Trophoblast cell (in vitro differentiated cells and primary cell): ENCODE data around the gene RBM47.

ENCODE experiments used
- DNase-seq, 2 donors: peaks; one replicate each; pipeline ENCODE4 v3.0.0-alpha.2; 2016
- H2AFZ ChIP-seq: 2 replicates; pipeline ENCODE4 v1.6.1; 2013; ENCODE audit warnings: low read length, moderate library complexity, mild to moderate bottlenecking; ENCODE audit not compliant: insufficient read depth, poor library complexity
- H2AK5ac ChIP-seq: 2 replicates; pipeline ENCODE4 v1.6.1; 2013; ENCODE audit warnings: mild to moderate bottlenecking, low read length
- H2BK120ac ChIP-seq: 2 replicates; pipeline ENCODE4 v1.6.1; 2013; ENCODE audit warnings: low read length, mild to moderate bottlenecking, moderate library complexity; ENCODE audit not compliant: insufficient read depth, poor library complexity
- H2BK12ac ChIP-seq: 2 replicates; pipeline ENCODE4 v1.6.1; 2013; ENCODE audit warnings: mild to moderate bottlenecking, low read length, moderate library complexity
- H2BK5ac ChIP-seq: 2 replicates; pipeline ENCODE4 v1.6.1; 2013; ENCODE audit warnings: low read length, low read depth, moderate library complexity, mild to moderate bottlenecking; ENCODE audit not compliant: poor library complexity
- H3K14ac ChIP-seq: 2 replicates; pipeline ENCODE4 v1.6.1; 2013; ENCODE audit warnings: mild to moderate bottlenecking, low read length
- H3K18ac ChIP-seq: 2 replicates; pipeline ENCODE4 v1.6.1; 2013; ENCODE audit warnings: mild to moderate bottlenecking, low read length
- H3K23ac ChIP-seq: 2 replicates; pipeline ENCODE4 v1.6.1; 2013; ENCODE audit warnings: low read length
- H3K27ac ChIP-seq: 2 replicates; pipeline ENCODE4 v1.5.1; 2013; ENCODE audit warnings: low read depth, mild to moderate bottlenecking, inconsistent platforms, low read length, moderate library complexity
- H3K27me3 ChIP-seq: 2 replicates; pipeline ENCODE4 v1.6.1; 2013; ENCODE audit warnings: inconsistent platforms, mild to moderate bottlenecking, low read length, moderate library complexity; ENCODE audit not compliant: insufficient read depth
- H3K36me3 ChIP-seq, 2 experiments: 1 replicate in 1 of 2; 2 replicates in 1 of 2; pipeline ENCODE4 v1.6.1; 2013; ENCODE audit warnings: low read length in 2 of 2, mild to moderate bottlenecking in 2 of 2, moderate library complexity in 1 of 2; ENCODE audit not compliant: insufficient read depth in 2 of 2, control insufficient read depth in 1 of 2
- H3K4ac ChIP-seq: 2 replicates; pipeline ENCODE4 v1.6.1; 2013; ENCODE audit warnings: low read depth, mild to moderate bottlenecking, low read length, moderate library complexity
- H3K4me1 ChIP-seq, 2 experiments: 1 replicate in 1 of 2; 2 replicates in 1 of 2; pipeline ENCODE4 v1.6.1; 2013; ENCODE audit warnings: low read length in 2 of 2, mild to moderate bottlenecking in 2 of 2, moderate library complexity in 1 of 2; ENCODE audit not compliant: insufficient read depth in 2 of 2, control insufficient read depth in 1 of 2
- H3K4me2 ChIP-seq: 2 replicates; pipeline ENCODE4 v1.6.1; 2013; ENCODE audit warnings: inconsistent platforms, mild to moderate bottlenecking, low read length, moderate library complexity
- H3K4me3 ChIP-seq: 2 replicates; pipeline ENCODE4 v1.5.1; 2013; ENCODE audit warnings: mild to moderate bottlenecking, low read depth, low read length, inconsistent platforms
- H3K79me1 ChIP-seq: one replicate; pipeline ENCODE4 v1.6.1; 2013; ENCODE audit warnings: low read length
- H3K79me2 ChIP-seq: 2 replicates; pipeline ENCODE4 v1.6.1; 2013; ENCODE audit warnings: low read length, mild to moderate bottlenecking; ENCODE audit not compliant: control insufficient read depth, insufficient read depth, poor library complexity
- H3K9ac ChIP-seq: 2 replicates; pipeline ENCODE4 v1.6.1; 2013; ENCODE audit warnings: mild to moderate bottlenecking, low read length
- H3K9me3 ChIP-seq: 2 replicates; pipeline ENCODE4 v1.6.1; 2013; ENCODE audit warnings: low read depth, mild to moderate bottlenecking, control low read depth, inconsistent platforms, low read length; ENCODE audit not compliant: insufficient read depth
- H4K12ac ChIP-seq: 2 replicates; pipeline ENCODE4 v1.6.1; 2013; ENCODE audit warnings: low read depth, mild to moderate bottlenecking, low read length, moderate library complexity
- H4K8ac ChIP-seq: 2 replicates; pipeline ENCODE4 v1.6.1; 2013; ENCODE audit warnings: low read depth, mild to moderate bottlenecking, low read length, moderate library complexity
- H4K91ac ChIP-seq: one replicate; pipeline ENCODE4 v1.6.1; 2013; ENCODE audit warnings: low read depth, mild to moderate bottlenecking, low read length, moderate library complexity
- WGBS: extraction: QIAGEN DNeasy Blood & Tissue Kit; methylation state at CpG from one replicate; pipeline ENCODE4 v1.1.7; 2013; ENCODE audit warnings: missing lambda C conversion rate; ENCODE audit not compliant: insufficient read length, insufficient coverage; ENCODE audit errors: extremely low coverage; 5-methylcytosine and 5-hydroxymethylcytosine counted together

RBM47 gene

GRCh38 chr4:40586034-40586433 is 43.6 kb downstream of the RBM47 start:
- H2BK12ac ChIP-seq = no peak overlapping the region
- no peak overlapping the region for H3K4me3 ChIP-seq
- no peak overlapping the region for H2AK5ac ChIP-seq
- no CpG with 5 or more reads among the region's 2 CpGs for WGBS
- H3K14ac ChIP-seq = no peak overlapping the region
- no peak overlapping the region for H2AFZ ChIP-seq
- no peak overlapping the region for H4K12ac ChIP-seq
- H4K8ac ChIP-seq = no peak overlapping the region
- peaks cover 21 to 38% of the 10 kb centered on the region in 2 experiments for H3K4me1 ChIP-seq
- no peaks in the 10 kb centered on the region for H3K36me3 ChIP-seq
- H3K23ac ChIP-seq = no peak overlapping the region
- peak in 1 of 2 donors; percentile 60 for DNase-seq
- H2BK120ac ChIP-seq = no peak overlapping the region
- H3K79me1 ChIP-seq = peaks cover 17% of the 10 kb centered on the region
- no peak overlapping the region for H3K4me2 ChIP-seq
- no peak overlapping the region for H3K18ac ChIP-seq
- no peaks in the 10 kb centered on the region for H3K9me3 ChIP-seq
- H3K27me3 ChIP-seq = no peaks in the 10 kb centered on the region
- H3K4ac ChIP-seq = peak overlapping the region; percentile 24
- H3K79me2 ChIP-seq = peaks cover 4% of the 10 kb centered on the region
- H2BK5ac ChIP-seq = no peak overlapping the region
- H3K27ac ChIP-seq = no peak overlapping the region
- H4K91ac ChIP-seq = no peak overlapping the region
- no peak overlapping the region for H3K9ac ChIP-seq

DNA sequence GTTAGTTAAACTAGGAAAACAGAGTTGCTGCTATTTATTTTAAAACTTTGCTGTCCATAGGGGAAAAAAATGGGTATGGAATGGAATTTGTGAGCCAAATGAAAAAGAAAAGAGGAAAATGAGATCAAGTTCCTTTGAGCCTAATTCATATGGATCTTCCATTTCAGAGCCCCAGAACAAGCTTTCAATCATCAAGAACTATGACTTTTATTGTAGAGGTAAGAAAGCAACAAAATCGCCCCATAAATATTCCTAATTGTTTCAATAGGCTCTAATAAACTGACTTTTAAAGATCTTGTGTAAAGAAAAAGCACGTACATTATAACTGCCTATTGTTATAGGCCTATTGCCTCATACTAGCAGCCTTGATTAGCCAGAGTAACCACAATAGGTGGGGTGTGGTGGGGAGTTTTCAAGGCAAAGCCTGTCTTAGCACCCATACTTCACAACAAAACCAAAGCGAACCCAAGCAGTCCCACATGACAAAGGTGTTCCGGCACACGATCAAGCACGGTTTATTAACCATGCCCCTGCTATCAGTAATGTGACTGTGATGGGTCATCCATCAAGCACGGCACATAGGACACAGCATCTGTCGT is 44.4 kb downstream of the RBM47 start:
- Histone ChIP-seq H4K8ac (no peak overlapping the region), H2BK5ac (no peak overlapping the region), H3K4me1 (peaks cover 24 to 44% of the 10 kb centered on the region in 2 experiments), H3K4ac (no peak overlapping the region), H2AK5ac (no peak overlapping the region), H3K4me3 (no peak overlapping the region), H4K12ac (no peak overlapping the region), H3K27ac (no peak overlapping the region), H2AFZ (no peak overlapping the region), H3K36me3 (no peaks in the 10 kb centered on the region), H4K91ac (no peak overlapping the region), H3K18ac (no peak overlapping the region), H3K79me2 (peaks cover 4% of the 10 kb centered on the region), H2BK12ac (peak overlapping the region; percentile 0), H2BK120ac (no peak overlapping the region), H3K9ac (no peak overlapping the region), H3K9me3 (no peaks in the 10 kb centered on the region), H3K79me1 (peaks cover 24% of the 10 kb centered on the region), H3K23ac (no peak overlapping the region), H3K14ac (no peak overlapping the region), H3K4me2 (no peak overlapping the region), H3K27me3 (no peaks in the 10 kb centered on the region)
- no peak for DNase-seq
- no CpG with 5 or more reads among the region's 8 CpGs for WGBS

GRCh38 chr4:40584517-40585141 is 45.0 kb downstream of the RBM47 start:
- H2AFZ ChIP-seq = no peak overlapping the region
- H4K12ac ChIP-seq = no peak overlapping the region
- H3K4me1 ChIP-seq = peaks cover 24 to 44% of the 10 kb centered on the region in 2 experiments

DNA sequence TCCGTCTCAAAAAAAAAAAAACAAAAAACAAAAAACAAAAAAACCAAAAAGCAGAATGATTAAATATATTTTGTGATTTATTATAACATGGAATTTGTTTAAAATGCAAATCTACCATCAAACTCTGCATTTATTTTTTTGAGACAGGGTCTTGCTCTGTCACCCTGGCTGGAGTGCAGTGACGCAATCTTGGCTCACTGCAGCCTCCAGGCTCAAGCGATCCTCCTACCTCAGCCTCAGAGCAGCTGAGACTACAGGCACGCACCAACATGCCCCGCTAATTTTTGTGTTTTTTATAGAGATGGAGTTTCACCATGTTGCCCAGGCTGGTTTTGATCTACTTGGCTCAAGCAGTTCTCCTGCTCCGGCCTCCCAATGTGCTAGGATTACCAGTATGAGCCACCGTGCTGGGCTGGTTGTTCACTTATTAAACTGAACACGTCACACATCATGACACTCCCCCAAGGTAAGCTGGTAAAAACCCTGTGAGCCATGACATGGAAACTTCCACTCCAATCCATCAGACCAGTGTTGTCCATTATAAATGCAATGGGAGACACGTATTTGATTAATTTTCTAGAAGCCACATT is 45.7 kb downstream of the RBM47 start:
- Histone ChIP-seq H3K23ac (no peak overlapping the region), H3K4me1 (peaks cover 24 to 44% of the 10 kb centered on the region in 2 experiments), H2BK5ac (peak overlapping the region; percentile 57), H2BK12ac (no peak overlapping the region), H3K4me2 (no peak overlapping the region), H4K12ac (no peak overlapping the region), H4K91ac (peak overlapping the region; percentile 35), H3K4ac (peak overlapping the region; percentile 47), H3K36me3 (no peaks in the 10 kb centered on the region), H3K18ac (no peak overlapping the region), H2BK120ac (no peak overlapping the region), H3K27ac (peak overlapping the region; percentile 38), H3K4me3 (no peak overlapping the region), H3K79me2 (peaks cover 4% of the 10 kb centered on the region), H2AFZ (no peak overlapping the region), H3K14ac (peak overlapping the region; percentile 38), H4K8ac (peak overlapping the region; percentile 7), H3K79me1 (peaks cover 25% of the 10 kb centered on the region), H2AK5ac (no peak overlapping the region), H3K9ac (no peak overlapping the region), H3K27me3 (no peaks in the 10 kb centered on the region), H3K9me3 (no peaks in the 10 kb centered on the region)
- no CpG with 5 or more reads among the region's 9 CpGs for WGBS
- peak; percentile 67 to 72 for DNase-seq

More at GRCh38 chr4:40584517-40585141, 45.0 kb downstream of the RBM47 start:
- no peak overlapping the region for H3K4me2 ChIP-seq
- peaks cover 4% of the 10 kb centered on the region for H3K79me2 ChIP-seq
- no peak overlapping the region for H3K27ac ChIP-seq
- no peak overlapping the region for H2BK5ac ChIP-seq
- no peak overlapping the region for H2AK5ac ChIP-seq
- no peak overlapping the region for H3K23ac ChIP-seq
- DNase-seq = no peak
- no peak overlapping the region for H3K9ac ChIP-seq
- H2BK12ac ChIP-seq = no peak overlapping the region
- no peak overlapping the region for H3K4me3 ChIP-seq
- no CpG with 5 or more reads among the region's 3 CpGs for WGBS
- peaks cover 25% of the 10 kb centered on the region for H3K79me1 ChIP-seq
- H4K91ac ChIP-seq = no peak overlapping the region
- H3K9me3 ChIP-seq = no peaks in the 10 kb centered on the region
- no peak overlapping the region for H3K4ac ChIP-seq
- H3K18ac ChIP-seq = no peak overlapping the region
- H3K27me3 ChIP-seq = no peaks in the 10 kb centered on the region
- no peak overlapping the region for H3K14ac ChIP-seq
- no peak overlapping the region for H4K8ac ChIP-seq
- H2BK120ac ChIP-seq = no peak overlapping the region
- H3K36me3 ChIP-seq = no peaks in the 10 kb centered on the region
